Measurements from ENCODE around the gene ZMYND8.

The ZMYND8 gene

DNA sequence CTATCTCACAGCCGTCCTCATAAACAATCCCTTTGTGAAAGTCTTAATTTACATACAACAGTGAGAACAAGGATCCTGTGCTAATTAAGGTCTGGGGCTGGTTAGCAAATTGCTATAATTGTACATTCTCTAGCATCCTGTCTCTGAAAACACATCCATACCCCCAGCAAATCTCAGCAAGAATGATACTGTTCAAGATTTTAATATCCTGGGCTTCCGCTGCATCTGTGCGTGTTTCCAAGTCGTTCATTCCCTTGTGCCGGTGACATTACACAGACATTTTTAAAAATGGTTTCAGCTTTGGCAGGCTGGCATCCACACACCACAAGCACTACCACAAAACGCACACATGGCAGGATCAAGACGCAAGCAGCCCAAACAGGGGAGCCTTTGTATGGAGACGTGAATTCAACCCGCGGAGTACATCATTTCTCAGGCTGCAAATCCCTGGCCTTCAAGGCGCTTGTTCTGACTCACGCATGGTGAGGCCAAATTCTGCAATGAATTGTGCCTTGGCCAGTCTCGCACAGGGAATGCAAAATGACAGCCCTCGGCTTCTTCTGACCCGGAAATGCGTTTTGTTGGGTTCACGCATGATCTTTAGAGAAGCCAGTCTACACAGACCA, 20.3 kb downstream of the ZMYND8 start:
- Histone ChIP-seq H3K4me3 (ENCODE audit: low read length) (peak overlapping the region; percentile 53), H3K36me3 (ENCODE audit: control insufficient read depth, insufficient read depth, low read length, severe bottlenecking) (peaks cover 19% of the 10 kb centered on the region), H3K4me1 (ENCODE audit: control insufficient read depth, insufficient read depth, low read length) (peaks cover 43% of the 10 kb centered on the region), H3K9ac (ENCODE audit: low read length) (peak overlapping the region; percentile 84), H3K9me3 (ENCODE audit: control insufficient read depth, low read length) (no peaks in the 10 kb centered on the region), H3K27me3 (replicated peaks; ENCODE audit: control insufficient read depth, insufficient read depth, low read length) (no peaks in the 10 kb centered on the region)
- peak; percentile 72 for DNase-seq (ENCODE audit: low read depth)

DNA sequence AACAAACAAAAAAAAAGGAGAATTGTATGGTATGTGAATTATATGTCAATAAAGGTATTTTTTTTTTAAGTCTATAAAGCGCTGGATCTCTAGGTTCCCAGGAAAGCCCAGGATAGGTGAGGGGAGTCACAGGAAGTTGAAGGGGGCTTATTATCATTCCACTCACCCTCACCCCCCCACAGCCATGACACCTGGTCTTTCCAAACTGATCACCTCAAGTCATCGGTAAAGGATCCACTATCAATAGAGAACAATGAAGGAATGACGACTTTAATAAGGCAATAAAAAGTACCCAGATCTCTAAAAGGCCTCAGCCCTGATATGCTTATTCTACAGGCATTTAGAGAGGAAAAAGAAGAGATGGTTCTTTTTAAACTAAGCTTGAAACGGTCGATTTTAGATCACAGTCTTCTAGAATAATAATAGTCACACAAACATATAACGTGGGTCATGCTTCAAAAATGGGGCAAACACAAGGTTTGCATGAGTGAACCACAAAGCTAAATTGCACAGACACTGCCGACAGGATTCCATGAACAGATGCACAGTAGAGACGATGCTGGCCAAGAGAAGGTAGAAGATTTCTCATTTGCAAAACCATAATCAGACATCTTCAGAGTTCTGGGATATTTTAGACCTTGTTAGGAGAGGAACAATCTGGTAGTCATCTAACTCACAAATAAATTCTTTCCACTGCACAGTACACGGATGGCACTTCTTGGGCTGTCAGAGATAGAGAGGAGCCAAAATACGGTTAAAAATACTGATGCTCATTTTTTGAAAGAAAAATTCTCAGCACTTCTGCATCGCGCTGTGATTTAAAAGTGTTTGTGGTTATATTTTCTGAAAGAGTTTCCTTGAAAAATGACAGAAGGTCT, 21.0 kb downstream of the ZMYND8 start:
- Histone ChIP-seq H3K36me3 (ENCODE audit: control insufficient read depth, insufficient read depth, low read length, severe bottlenecking) (peaks cover 16% of the 10 kb centered on the region), H3K9ac (ENCODE audit: low read length) (peak overlapping the region; percentile 84), H3K4me1 (ENCODE audit: control insufficient read depth, insufficient read depth, low read length) (peaks cover 50% of the 10 kb centered on the region)

DNA sequence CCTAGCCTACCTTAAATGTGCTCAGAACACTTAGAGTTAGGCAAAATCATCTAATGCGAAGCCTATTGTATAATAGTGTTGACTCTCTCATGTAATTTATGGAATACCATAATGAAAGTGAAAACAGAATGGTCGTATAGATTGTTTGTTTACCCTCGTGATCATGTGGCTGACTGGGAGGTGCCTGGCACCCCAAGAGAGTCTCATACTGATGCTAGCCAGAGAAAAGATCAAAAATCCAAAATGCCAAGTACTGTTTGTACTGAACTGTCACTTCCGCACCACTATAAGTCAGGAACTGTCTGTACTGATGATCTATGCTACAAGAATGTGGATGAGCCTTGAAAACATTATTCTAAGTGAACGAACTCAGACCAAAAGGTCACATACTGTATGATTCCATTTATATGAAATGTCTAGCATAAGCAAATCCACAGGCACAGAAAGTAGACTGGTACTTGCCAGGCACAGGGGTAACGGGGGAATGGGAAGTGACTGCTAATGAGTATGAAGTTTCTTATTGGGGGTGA, 22.4 kb downstream of the ZMYND8 start:
- peak overlapping the region; percentile 44 for H3K4me3 ChIP-seq (ENCODE audit: low read length)
- peak overlapping the region; percentile 84 for H3K9ac ChIP-seq (ENCODE audit: low read length)
- no peaks in the 10 kb centered on the region for H3K9me3 ChIP-seq (ENCODE audit: control insufficient read depth, low read length)
- DNase-seq (ENCODE audit: low read depth): peak; percentile 91
- H3K4me1 ChIP-seq (ENCODE audit: control insufficient read depth, insufficient read depth, low read length): peaks cover 64% of the 10 kb centered on the region
- no peaks in the 10 kb centered on the region for H3K27me3 ChIP-seq (replicated peaks; ENCODE audit: control insufficient read depth, insufficient read depth, low read length)
- H3K36me3 ChIP-seq (ENCODE audit: control insufficient read depth, insufficient read depth, low read length, severe bottlenecking): peaks cover 16% of the 10 kb centered on the region

More for the DNA sequence above, 21.0 kb downstream of the ZMYND8 start:
- Histone ChIP-seq H3K4me3 (ENCODE audit: low read length) (peak overlapping the region; percentile 53), H3K27me3 (replicated peaks; ENCODE audit: control insufficient read depth, insufficient read depth, low read length) (no peaks in the 10 kb centered on the region), H3K9me3 (ENCODE audit: control insufficient read depth, low read length) (no peaks in the 10 kb centered on the region)
- peak; percentile 42 for DNase-seq (ENCODE audit: low read depth)

DNA sequence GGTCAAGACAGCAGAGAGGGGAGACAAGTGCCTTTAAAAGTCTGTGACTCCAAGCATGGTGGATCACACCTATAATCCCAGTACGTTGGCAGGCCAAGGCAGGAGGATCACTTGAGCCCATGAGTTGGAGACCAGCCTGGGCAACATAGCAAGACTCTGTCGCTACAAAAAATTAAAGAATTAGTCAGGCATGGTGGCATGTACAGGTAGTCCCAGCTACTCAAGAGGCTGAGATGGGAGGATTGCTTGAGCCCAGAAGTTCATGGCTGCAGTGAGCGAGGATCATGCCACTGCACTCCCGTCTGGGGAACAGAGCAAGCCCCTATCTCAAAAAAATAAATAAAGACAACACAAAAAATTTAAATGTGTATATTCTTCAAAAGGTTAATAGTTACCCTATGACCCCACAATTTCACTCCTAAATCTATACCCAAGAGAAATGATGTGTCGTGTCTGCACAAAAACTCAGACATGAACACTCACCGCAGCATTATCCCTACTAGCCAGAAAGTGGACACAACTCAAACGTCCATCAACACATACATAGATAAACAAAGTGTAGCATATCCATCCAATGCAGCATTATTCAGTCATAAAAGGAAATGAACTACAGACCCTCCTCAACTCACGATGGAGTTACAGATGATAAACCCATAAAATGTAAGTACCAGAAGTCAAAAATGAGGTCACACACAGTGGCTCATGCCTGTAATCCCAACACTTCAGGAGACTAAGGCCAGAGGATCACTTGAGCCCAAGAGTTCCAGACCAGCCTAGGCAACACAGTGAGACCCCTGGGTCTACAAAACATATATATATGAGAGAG, 23.9 kb downstream of the ZMYND8 start:
- Histone ChIP-seq H3K4me3 (ENCODE audit: low read length) (no peak overlapping the region), H3K27me3 (replicated peaks; ENCODE audit: control insufficient read depth, insufficient read depth, low read length) (no peaks in the 10 kb centered on the region), H3K9me3 (ENCODE audit: control insufficient read depth, low read length) (no peaks in the 10 kb centered on the region), H3K9ac (ENCODE audit: low read length) (peak overlapping the region; percentile 84), H3K4me1 (ENCODE audit: control insufficient read depth, insufficient read depth, low read length) (peaks cover 72% of the 10 kb centered on the region), H3K36me3 (ENCODE audit: control insufficient read depth, insufficient read depth, low read length, severe bottlenecking) (peaks cover 6% of the 10 kb centered on the region)
- no peak for DNase-seq (ENCODE audit: low read depth)

DNA sequence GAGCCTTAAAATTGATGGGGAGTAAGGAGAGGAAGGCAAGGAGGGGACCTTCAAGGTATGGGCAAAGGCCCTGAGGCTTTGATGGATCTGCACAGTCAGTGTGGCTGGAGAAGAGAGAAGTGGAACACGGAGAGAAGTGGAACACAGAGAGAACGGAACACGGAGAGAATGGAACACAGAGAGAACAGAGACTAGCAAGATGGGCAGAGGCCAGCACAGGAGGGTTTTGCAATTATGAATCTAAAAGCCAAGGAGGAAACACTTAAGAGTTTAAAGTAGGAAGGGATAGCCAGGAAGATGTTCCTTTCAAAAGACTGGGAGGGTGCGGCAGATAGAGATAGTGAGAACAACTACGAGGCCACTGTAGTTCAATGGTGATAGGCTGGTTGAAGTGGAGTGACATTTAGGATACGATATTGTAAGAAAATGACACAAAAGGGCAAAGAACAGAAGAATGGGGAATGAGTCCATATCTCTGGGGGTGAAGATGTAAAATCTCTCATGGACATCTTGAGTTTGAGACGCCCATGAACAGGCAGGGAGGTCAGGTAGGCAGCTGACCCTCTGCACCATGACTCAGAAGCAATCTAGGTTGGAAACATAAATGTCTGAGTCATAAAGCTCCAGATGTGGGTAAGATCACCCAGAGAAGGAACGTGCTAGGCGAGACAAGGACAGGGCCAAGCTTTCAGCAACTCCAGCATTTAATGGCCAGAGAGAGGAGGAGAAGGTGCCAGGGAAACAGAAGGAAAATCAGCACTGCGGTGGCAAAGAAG, 25.4 kb downstream of the ZMYND8 start:
- Histone ChIP-seq H3K27me3 (replicated peaks; ENCODE audit: control insufficient read depth, insufficient read depth, low read length) (no peaks in the 10 kb centered on the region), H3K4me3 (ENCODE audit: low read length) (no peak overlapping the region), H3K9me3 (ENCODE audit: control insufficient read depth, low read length) (no peaks in the 10 kb centered on the region), H3K4me1 (ENCODE audit: control insufficient read depth, insufficient read depth, low read length) (peaks cover 69% of the 10 kb centered on the region), H3K36me3 (ENCODE audit: control insufficient read depth, insufficient read depth, low read length, severe bottlenecking) (peaks cover 3% of the 10 kb centered on the region), H3K9ac (ENCODE audit: low read length) (peak overlapping the region; percentile 72)
- peak; percentile 79 for DNase-seq (ENCODE audit: low read depth)

DNA sequence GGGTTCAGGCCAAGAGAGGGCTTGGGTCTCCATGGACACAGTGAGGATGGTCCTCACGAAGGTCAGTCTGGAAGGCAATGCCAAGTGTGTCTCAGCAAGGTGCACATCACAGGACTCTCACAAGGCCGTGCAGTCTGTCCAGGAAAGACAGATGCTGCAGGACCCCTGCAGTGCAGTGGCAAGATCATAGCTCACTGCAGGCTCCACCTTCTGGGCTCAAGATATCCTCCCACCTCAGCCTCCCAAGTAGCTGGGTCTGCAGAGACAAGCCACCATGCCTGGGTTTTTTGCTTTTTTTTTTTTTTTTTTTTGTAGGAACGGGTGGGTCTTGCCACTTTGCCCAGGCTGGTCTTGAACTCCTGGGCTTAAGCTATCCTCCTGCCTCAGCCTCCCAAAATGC, 26.4 kb downstream of the ZMYND8 start:
- Histone ChIP-seq H3K9me3 (ENCODE audit: control insufficient read depth, low read length) (no peaks in the 10 kb centered on the region), H3K9ac (ENCODE audit: low read length) (peak overlapping the region; percentile 72), H3K36me3 (ENCODE audit: control insufficient read depth, insufficient read depth, low read length, severe bottlenecking) (peaks cover 3% of the 10 kb centered on the region), H3K27me3 (replicated peaks; ENCODE audit: control insufficient read depth, insufficient read depth, low read length) (no peaks in the 10 kb centered on the region), H3K4me1 (ENCODE audit: control insufficient read depth, insufficient read depth, low read length) (peaks cover 58% of the 10 kb centered on the region), H3K4me3 (ENCODE audit: low read length) (no peak overlapping the region)
- no peak for DNase-seq (ENCODE audit: low read depth)

DNA sequence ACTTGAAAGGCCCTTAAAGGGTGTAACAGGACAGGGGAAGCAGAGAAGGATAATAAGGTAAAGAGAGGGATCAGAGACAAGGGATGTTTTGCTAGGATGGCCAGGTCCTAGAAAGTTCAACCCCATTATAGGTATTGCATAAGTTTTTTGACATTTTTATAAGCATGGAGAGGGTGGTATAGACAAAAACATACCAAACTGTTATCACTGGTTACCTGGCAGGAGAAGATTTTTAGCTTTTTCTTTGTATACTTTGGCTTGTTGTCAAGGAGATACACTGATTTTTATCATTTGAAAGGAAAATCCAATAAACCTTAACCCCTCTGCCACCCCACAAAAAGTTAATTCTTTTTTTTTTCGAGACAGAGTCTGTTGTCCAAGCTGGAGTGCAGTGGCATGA, 28.4 kb downstream of the ZMYND8 start:
- no peak for DNase-seq (ENCODE audit: low read depth)
- no peak overlapping the region for H3K9ac ChIP-seq (ENCODE audit: low read length)
- H3K36me3 ChIP-seq (ENCODE audit: control insufficient read depth, insufficient read depth, low read length, severe bottlenecking): peaks cover 3% of the 10 kb centered on the region
- H3K27me3 ChIP-seq (replicated peaks; ENCODE audit: control insufficient read depth, insufficient read depth, low read length): no peaks in the 10 kb centered on the region
- no peaks in the 10 kb centered on the region for H3K9me3 ChIP-seq (ENCODE audit: control insufficient read depth, low read length)
- H3K4me3 ChIP-seq (ENCODE audit: low read length): no peak overlapping the region
- H3K4me1 ChIP-seq (ENCODE audit: control insufficient read depth, insufficient read depth, low read length): peaks cover 51% of the 10 kb centered on the region

DNA sequence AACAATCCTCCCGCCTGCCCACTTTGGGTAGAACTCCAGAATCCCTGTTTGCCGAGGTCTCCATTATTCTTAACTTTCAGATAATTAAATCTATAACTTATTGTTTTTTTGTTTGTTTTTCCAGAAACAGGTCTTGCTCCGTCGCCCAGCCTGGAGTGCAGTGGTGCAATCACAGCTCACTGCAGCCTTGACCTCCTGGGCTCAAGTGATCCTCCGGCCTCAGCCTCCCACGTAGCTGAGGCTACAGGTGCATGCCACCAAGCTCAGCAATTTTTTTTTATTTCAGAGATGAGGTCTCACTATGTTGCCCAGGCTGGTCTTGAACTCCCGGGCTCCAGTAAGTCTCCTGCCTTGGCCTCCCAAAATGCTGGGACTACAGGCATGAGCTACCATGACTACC, 28.8 kb downstream of the ZMYND8 start:
- Histone ChIP-seq H3K36me3 (ENCODE audit: control insufficient read depth, insufficient read depth, low read length, severe bottlenecking) (peaks cover 3% of the 10 kb centered on the region), H3K4me1 (ENCODE audit: control insufficient read depth, insufficient read depth, low read length) (peaks cover 47% of the 10 kb centered on the region), H3K4me3 (ENCODE audit: low read length) (no peak overlapping the region), H3K9me3 (ENCODE audit: control insufficient read depth, low read length) (no peaks in the 10 kb centered on the region), H3K9ac (ENCODE audit: low read length) (no peak overlapping the region), H3K27me3 (replicated peaks; ENCODE audit: control insufficient read depth, insufficient read depth, low read length) (no peaks in the 10 kb centered on the region)
- DNase-seq (ENCODE audit: low read depth): no peak

DNA sequence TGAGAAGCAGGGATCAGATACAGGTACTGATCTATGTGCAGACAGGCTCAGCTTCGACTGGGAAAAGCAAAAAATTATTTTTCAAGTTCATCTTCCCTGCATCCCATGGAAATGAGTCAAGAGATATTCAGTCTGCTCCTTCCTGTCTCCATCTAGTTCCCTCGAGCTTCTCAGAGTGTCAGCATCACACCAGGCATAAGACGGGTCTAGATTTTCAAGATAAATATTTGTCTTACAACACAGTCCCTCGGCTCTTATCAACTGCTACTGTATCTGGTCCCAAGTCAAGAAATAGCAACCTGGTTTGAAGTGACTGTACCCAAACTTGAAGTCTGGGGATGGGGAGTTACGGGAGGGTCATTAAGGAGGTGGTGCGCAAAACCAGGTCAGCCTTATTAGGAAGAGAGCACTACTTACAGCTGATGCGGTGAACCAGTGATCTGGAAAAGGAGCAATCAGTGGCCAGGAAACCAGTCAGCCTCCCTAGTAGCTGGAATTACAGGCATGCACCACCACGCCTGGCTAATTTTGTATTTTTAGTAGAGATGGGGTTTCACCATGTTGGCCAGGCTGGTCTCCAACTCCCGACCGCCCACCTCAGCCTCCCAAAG, 29.7 kb downstream of the ZMYND8 start:
- no peaks in the 10 kb centered on the region for H3K9me3 ChIP-seq (ENCODE audit: control insufficient read depth, low read length)
- H3K9ac ChIP-seq (ENCODE audit: low read length): peak overlapping the region; percentile 56
- H3K4me3 ChIP-seq (ENCODE audit: low read length): no peak overlapping the region
- H3K36me3 ChIP-seq (ENCODE audit: control insufficient read depth, insufficient read depth, low read length, severe bottlenecking): no peaks in the 10 kb centered on the region
- peaks cover 39% of the 10 kb centered on the region for H3K4me1 ChIP-seq (ENCODE audit: control insufficient read depth, insufficient read depth, low read length)
- H3K27me3 ChIP-seq (replicated peaks; ENCODE audit: control insufficient read depth, insufficient read depth, low read length): no peaks in the 10 kb centered on the region
- peak; percentile 39 for DNase-seq (ENCODE audit: low read depth)

DNA sequence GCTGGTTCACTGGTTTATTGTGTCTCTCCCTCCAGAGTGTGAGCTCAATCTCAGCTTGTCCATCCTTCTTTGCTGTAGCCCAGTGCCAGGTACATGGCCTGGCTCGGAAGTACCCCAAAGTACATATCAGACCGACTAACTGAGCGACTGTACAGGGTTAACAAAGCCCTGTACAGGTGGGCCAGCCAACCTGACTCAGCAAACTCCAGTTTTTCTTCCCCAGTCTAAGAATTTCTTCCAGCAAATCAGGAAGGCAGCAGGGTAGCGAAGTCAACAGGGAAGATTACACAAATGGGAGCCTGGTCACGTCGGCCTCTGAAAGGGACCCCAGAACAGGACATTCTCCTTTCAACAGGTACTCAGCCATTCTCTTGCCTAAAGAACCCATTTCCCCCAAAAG, 31.3 kb downstream of the ZMYND8 start:
- Histone ChIP-seq H3K4me1 (ENCODE audit: control insufficient read depth, insufficient read depth, low read length) (peaks cover 37% of the 10 kb centered on the region), H3K36me3 (ENCODE audit: control insufficient read depth, insufficient read depth, low read length, severe bottlenecking) (no peaks in the 10 kb centered on the region), H3K9ac (ENCODE audit: low read length) (no peak overlapping the region), H3K4me3 (ENCODE audit: low read length) (no peak overlapping the region), H3K9me3 (ENCODE audit: control insufficient read depth, low read length) (no peaks in the 10 kb centered on the region), H3K27me3 (replicated peaks; ENCODE audit: control insufficient read depth, insufficient read depth, low read length) (no peaks in the 10 kb centered on the region)
- no peak for DNase-seq (ENCODE audit: low read depth)
